HTR-8/SVneo (cell line): ENCODE results near the gene ASB10.

ENCODE experiments used
- DNase-seq: peaks from one replicate; pipeline ENCODE4 v3.0.0; 2011; ENCODE audit warnings: low spot score, mixed read lengths; ENCODE audit not compliant: insufficient read length
- FAIRE-seq: peaks from 2 replicates; lab custom pipeline; 2011; peaks lifted over from hg19 to GRCh38; lab: Jason Lieb, UNC

The ASB10 gene

GRCh38 chr7:151191544-151191943 is 4.5 kb upstream of the ASB10 start:
- no peak for FAIRE-seq

GRCh38 chr7:151189038-151189437 is 2.0 kb upstream of the ASB10 start:
- DNase-seq (no peak), FAIRE-seq (no peak)

More at GRCh38 chr7:151191544-151191943, 4.5 kb upstream of the ASB10 start:
- no peak for DNase-seq

GRCh38 chr7:151188252-151188542 is 1.1 kb upstream of the ASB10 start:
- no peak for FAIRE-seq
- DNase-seq: no peak

GRCh38 chr7:151187409-151188251 is 580 bp upstream of the ASB10 start:
- FAIRE-seq (no peak), DNase-seq (no peak)

- FAIRE-seq: no peak
- DNase-seq: no peak
Observed at GRCh38 chr7:151185762-151186639, 1.0 kb downstream of the ASB10 start.

GRCh38 chr7:151181011-151181431 is 6.0 kb downstream of the ASB10 start:
- DNase-seq: no peak
- no peak for FAIRE-seq

GRCh38 chr7:151179946-151180345 is 7.1 kb downstream of the ASB10 start:
- no peak for DNase-seq
- FAIRE-seq: no peak

GRCh38 chr7:151179287-151179860 is 7.7 kb downstream of the ASB10 start:
- DNase-seq (no peak), FAIRE-seq (no peak)

GRCh38 chr7:151178831-151179230 is 8.2 kb downstream of the ASB10 start:
- DNase-seq (no peak), FAIRE-seq (no peak)

GRCh38 chr7:151178236-151178635 is 8.8 kb downstream of the ASB10 start:
- FAIRE-seq (no peak), DNase-seq (no peak)

GRCh38 chr7:151177310-151177709 is 9.7 kb downstream of the ASB10 start:
- DNase-seq (no peak), FAIRE-seq (no peak)

GRCh38 chr7:151176401-151176800 is 10.6 kb downstream of the ASB10 start:
- DNase-seq: no peak
- no peak for FAIRE-seq

GRCh38 chr7:151175793-151176311 is 11.2 kb downstream of the ASB10 start:
- FAIRE-seq (no peak), DNase-seq (no peak)

- DNase-seq (no peak), FAIRE-seq (no peak)
Observed at GRCh38 chr7:151175047-151175792, 11.8 kb downstream of the ASB10 start.

GRCh38 chr7:151174246-151175046 is 12.6 kb downstream of the ASB10 start:
- FAIRE-seq (no peak), DNase-seq (no peak)

GRCh38 chr7:151173386-151174245 is 13.4 kb downstream of the ASB10 start:
- DNase-seq (no peak), FAIRE-seq (no peak)

GRCh38 chr7:151172273-151173141 is 14.5 kb downstream of the ASB10 start:
- FAIRE-seq: peak; percentile 20
- DNase-seq: peak; percentile 76
